Endothelial cell of umbilical vein (primary cell): ENCODE results near the gene DLGAP1.

Experiments used
- EZH2 ChIP-seq: IDR thresholded peaks from 2 replicates; pipeline ENCODE4 v1.6.1; 2012; ENCODE audit warnings: borderline replicate concordance, low read depth, mild to moderate bottlenecking, moderate library complexity, low read length, inconsistent platforms; ENCODE audit not compliant: severe bottlenecking
- GATA2 ChIP-seq: IDR thresholded peaks from 2 replicates; pipeline ENCODE4 v1.7.0; 2011; ENCODE audit warnings: low read depth, mild to moderate bottlenecking, moderate library complexity, mixed read lengths, low read length; ENCODE audit not compliant: insufficient read length, insufficient read depth
- JUN ChIP-seq: IDR thresholded peaks from 2 replicates; pipeline ENCODE4 v1.6.1; 2011; ENCODE audit warnings: borderline replicate concordance, low read depth; ENCODE audit not compliant: insufficient read length, insufficient read depth
- POLR2A ChIP-seq: IDR thresholded peaks from 2 replicates; pipeline ENCODE4 v1.6.1; 2012; ENCODE audit warnings: low read depth, mild to moderate bottlenecking, control low read depth, low read length
- TF ChIP-seq, protein P1 (sequence below): IDR thresholded peaks from 2 replicates; pipeline ENCODE4 v1.6.1; 2011; ENCODE audit not compliant: insufficient read depth, insufficient read length
- TF ChIP-seq, protein P2 (sequence below), 2 donors: IDR thresholded peaks; 1 replicate in 1 of 2; 2 replicates in 1 of 2; pipeline ENCODE4 v1.5.1; 2011; ENCODE audit warnings: low read length in 2 of 2, mild to moderate bottlenecking in 2 of 2, moderate library complexity in 2 of 2, control low read depth in 1 of 2, inconsistent platforms in 1 of 2, low read depth in 1 of 2; ENCODE audit not compliant: insufficient read depth in 1 of 2; ENCODE audit errors: extremely low read depth in 1 of 2

DNA sequence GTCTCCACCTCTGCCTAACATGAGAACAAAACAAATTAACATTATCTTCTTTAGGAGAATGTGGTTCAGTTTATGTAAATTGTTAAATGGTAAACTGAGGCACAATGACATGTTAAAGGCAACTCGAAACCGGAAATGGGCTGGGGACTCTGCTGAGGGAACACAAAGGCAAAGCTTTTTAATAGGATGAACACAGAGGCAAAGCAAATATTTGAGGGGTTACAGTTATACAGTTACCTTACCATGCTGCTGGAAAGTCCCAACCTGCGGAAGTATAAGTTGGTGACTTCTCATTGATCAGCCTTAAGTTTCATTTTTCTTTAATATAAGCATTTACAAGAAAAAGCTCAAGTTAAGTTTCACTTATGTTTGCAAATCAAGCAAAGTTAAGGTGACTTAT lies 195.0 kb downstream of the DLGAP1 start:
- TF ChIP-seq JUN (no peak), POLR2A (no peak), EZH2 (no peak), GATA2 (no peak)
- TF ChIP-seq, protein P1, sequence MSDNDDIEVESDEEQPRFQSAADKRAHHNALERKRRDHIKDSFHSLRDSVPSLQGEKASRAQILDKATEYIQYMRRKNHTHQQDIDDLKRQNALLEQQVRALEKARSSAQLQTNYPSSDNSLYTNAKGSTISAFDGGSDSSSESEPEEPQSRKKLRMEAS, result no peak
- TF ChIP-seq, protein P2, sequence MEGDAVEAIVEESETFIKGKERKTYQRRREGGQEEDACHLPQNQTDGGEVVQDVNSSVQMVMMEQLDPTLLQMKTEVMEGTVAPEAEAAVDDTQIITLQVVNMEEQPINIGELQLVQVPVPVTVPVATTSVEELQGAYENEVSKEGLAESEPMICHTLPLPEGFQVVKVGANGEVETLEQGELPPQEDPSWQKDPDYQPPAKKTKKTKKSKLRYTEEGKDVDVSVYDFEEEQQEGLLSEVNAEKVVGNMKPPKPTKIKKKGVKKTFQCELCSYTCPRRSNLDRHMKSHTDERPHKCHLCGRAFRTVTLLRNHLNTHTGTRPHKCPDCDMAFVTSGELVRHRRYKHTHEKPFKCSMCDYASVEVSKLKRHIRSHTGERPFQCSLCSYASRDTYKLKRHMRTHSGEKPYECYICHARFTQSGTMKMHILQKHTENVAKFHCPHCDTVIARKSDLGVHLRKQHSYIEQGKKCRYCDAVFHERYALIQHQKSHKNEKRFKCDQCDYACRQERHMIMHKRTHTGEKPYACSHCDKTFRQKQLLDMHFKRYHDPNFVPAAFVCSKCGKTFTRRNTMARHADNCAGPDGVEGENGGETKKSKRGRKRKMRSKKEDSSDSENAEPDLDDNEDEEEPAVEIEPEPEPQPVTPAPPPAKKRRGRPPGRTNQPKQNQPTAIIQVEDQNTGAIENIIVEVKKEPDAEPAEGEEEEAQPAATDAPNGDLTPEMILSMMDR (IDR thresholded peaks at IDR 0.05; ENCODE audit: extremely low read depth in 1 of 2, insufficient read depth in 1 of 2, low read depth in 1 of 2, low read length in 2 of 2), result no peak
